Measurements from ENCODE around the gene TSEN15.
"Not testable (repeated sequence)": the region's sequence is repeated elsewhere in the genome, so short reads cannot be mapped to it uniquely, and the experiment has no call there.

Gene TSEN15

GRCh38 chr1:184053881-184054280 is 2.4 kb downstream of the TSEN15 start:
- no peak for DNase-seq (ENCODE audit: low read depth)

- DNase-seq (ENCODE audit: low read depth) = no peak
These were observed 5.5 kb downstream of the TSEN15 start for GRCh38 chr1:184056921-184057555.

- DNase-seq (ENCODE audit: low read depth) = no peak
These were observed 8.4 kb downstream of the TSEN15 start for GRCh38 chr1:184059887-184060286.

DNA sequence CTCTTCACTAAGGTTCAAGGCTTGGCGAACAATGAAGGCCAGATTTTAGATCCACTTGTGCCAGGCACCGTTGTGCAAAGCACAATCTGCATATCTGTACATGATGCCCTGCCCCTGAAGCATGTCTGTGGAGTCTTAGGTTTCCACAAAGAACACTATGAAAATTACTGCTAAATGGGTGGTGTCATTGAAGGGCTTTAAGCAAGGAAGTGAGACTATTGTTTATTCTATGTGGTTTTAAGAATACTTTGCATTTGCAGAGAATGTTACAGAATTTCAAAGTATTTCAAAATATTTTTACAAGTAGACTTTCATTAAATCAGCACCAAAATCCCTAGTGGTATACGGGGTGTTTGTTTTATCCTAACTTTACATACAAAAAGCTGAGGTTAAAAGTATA is 8.8 kb downstream of the TSEN15 start:
- DNase-seq (ENCODE audit: low read depth) = no peak

DNA sequence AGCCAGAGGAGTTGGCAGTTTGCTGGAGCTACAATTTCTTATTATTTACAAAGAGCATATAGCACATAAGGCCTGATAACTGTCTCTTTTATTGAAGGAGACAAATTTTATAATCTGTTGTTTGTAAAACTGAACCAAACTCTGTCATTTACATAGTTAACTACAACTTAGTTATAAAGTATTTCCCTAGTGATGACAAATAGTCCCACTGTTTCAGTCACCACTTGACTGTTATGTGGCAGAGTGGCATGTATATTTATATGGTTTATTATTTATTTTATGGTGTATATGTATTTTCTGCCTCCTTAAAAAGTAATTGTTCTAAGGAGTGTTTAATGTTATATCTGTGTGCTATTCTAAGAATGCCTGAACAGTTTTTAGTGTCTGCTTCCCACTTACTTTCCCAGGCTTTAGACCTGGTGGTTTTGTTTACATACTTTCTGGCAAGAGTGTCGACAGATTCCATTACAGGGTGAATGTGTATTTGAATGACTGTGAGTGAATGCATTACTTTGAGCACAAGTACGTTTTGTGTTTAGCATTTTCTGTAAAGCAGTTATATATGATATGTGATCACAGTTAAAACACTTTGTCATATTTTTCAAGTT is 10.0 kb downstream of the TSEN15 start:
- no peak for DNase-seq (ENCODE audit: low read depth)

- no peak for DNase-seq (ENCODE audit: low read depth)
These were observed 11.2 kb downstream of the TSEN15 start for GRCh38 chr1:184062640-184063286.

- no peak for DNase-seq (ENCODE audit: low read depth)
These were observed 14.0 kb downstream of the TSEN15 start for GRCh38 chr1:184065559-184065958.

DNA sequence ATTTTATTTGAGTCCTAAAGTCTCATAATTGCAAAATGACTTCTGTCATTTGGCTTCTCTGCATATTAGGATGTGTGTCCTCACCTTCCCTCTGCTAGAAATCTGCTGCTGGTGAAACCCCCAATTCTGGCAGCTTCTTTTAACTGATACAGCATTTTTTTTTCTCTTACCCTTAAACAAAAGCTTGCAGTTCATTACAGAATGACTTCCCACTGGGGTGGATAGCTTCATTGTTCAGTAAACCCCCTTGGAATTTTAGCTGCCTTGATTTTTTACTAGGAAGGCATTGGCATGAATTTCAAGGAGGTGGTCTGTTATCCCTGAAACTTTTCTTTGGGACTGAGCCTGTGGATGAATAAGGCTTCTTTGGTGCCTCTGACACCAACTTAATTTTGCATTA is 16.8 kb downstream of the TSEN15 start:
- DNase-seq (ENCODE audit: low read depth) = no peak

- no peak for DNase-seq (ENCODE audit: low read depth)
These were observed 18.1 kb downstream of the TSEN15 start for GRCh38 chr1:184069675-184070074.

GRCh38 chr1:184072376-184072775 is 20.8 kb downstream of the TSEN15 start:
- no peak for DNase-seq (ENCODE audit: low read depth)

DNA sequence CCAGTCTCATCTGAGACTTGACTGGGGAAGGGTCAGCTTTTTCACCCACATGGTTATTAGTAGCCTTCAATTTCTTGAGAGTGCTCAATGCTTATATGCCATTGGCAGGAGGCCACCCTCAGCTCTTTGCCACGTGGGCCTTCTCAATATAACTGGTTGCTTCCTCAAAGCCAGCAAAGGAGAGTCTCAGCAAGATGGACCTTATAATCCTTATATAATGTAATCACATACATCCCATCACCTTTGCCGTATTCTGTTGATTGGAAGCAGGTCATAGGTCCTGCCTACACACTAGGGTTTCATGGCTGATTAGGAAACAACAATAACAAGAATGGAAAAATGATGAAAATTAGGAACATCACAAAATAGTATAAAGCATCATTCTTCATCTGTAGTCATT is 22.9 kb downstream of the TSEN15 start:
- DNase-seq (ENCODE audit: low read depth) = no peak

GRCh38 chr1:184075055-184076029 is 23.8 kb downstream of the TSEN15 start:
- DNase-seq (ENCODE audit: low read depth) = no peak

DNA sequence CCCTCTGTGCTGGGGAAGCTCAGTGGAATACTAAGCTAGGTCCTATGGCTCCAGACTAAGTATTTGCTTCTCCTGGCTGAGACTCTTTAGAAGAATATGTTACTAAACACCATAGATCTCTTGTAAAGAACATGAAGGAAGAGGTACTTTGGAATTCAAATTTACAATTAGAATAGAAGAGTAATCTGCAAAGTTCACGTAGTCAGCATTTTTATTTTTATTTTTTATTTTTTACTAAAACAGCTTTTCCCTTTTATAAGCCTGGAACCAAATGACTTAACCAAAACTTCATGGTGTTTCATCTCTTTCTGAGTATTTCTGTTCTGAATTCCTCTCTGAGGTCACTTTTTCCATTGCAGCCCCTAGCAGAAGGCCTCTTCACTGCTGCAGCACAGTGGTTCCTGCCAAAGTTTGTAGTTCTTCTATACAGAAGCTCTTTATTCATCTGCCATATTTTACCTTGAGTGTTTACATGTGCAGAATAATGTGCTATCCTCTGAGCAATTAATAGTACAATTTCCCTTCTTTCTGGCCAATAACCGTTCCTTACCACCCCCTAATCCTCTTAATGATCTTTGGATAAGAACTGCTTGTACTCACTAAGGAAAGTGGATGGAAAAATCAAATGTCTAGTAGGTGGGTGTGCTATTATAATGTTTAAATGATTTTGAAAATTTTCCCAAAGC is 27.2 kb downstream of the TSEN15 start:
- DNase-seq (ENCODE audit: low read depth) = no peak

- no peak for DNase-seq (ENCODE audit: low read depth)
These were observed 28.8 kb downstream of the TSEN15 start for GRCh38 chr1:184080309-184080708.

DNA sequence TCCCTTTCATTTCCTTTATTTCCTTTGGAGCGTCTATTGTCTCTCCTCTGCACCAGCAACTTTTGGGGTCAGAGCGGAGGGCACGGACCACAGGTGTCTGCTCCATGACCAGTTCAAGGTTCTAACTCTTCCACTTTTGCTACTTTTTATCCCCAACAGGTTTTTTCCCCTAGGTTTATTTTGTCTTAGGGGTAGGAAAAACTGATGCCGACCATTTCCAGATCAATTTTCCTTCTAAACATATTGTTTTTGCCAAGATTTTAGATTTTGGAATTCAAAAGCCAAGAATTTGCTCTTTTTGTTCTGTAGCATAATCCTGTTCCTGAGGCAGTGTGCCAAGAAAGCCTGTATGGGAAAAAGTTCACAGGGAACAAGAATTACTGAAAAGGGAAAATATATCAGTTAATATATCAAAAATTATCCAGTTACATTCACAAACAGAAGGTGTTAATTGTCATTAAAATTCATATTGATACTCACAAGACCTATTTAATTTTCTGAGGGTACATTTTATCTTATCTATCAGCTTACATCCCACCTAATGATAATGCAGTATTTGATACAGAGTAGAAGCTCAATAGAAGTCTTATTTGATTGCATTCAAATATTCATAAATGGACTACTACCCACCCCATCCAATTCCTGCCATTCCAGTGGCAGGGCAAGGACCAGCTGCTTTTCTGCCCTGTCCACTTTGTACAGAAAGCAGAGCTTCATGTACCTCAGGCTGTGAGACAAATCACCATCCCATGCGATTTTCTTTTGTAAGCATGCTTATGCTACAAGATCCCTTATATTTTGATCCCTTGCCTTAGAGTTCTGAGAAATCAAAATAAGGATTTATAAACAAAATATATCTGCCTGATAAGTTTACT is 31.2 kb downstream of the TSEN15 start:
- DNase-seq (ENCODE audit: low read depth) = no peak

DNA sequence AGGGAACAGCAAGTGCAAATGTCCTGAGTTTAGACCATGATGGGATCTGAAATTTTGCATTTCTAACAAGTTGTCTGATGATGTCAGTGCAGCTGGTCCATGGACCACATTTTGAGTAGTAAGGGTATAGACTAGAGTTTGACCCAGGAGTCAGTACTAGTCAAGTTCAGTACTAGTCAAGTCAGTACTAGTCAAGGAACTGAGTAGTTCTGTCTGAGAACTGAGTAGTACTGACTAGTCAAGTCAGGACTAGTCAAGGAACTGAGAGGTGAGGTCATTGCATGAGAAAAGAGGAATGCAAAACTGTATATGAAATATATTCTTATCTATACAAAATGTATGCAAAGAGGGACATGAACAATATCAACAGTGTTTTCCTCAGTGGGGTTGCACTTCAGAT is 34.1 kb downstream of the TSEN15 start:
- no peak for DNase-seq (ENCODE audit: low read depth)

DNA sequence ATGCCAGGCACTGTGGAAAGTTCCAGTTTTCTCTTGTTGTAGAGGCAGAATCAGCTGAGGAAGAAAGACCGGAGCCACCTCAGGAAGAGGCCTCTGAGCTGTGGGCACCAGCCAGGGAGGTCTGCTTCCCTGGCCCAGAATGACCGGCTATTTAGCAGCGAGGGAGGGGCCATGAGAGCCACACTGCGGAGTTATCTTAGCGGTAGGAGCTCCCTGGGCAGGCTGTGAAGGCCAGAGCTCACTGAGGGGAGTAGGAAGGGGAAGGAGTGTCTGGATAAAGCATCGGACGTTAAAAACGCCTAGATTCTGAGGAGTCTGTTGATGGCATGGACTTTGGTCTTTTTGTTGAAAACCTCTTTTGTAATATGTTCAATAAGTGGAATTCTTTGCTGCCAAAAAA is 36.5 kb downstream of the TSEN15 start:
- DNase-seq (ENCODE audit: low read depth) = no peak

GRCh38 chr1:184093071-184093470 is 41.5 kb downstream of the TSEN15 start:
- no peak for DNase-seq (ENCODE audit: low read depth)

- DNase-seq (ENCODE audit: low read depth) = no peak
These were observed 44.5 kb downstream of the TSEN15 start for GRCh38 chr1:184096005-184096404.

DNA sequence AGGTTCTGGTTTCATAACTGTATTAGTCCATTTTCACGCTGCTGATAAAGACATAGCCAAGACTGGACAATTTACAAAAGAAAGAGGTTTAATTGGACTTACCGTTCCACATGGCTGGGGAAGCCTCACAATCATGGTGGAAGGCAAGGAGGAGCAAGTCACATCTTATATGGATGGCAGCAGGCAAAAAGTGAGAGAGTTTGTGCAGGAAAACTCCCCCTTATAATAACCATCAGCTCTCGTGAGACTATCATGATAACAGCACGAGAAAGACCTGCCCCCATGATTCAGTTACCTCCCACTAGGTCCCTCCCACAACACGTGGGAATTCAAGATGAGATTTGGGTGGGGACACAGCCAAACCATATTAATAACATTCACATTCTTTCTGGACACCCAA is 45.0 kb downstream of the TSEN15 start:
- not testable (repeated sequence) for DNase-seq (ENCODE audit: low read depth)

- DNase-seq (ENCODE audit: low read depth) = no peak
These were observed 49.6 kb downstream of the TSEN15 start for GRCh38 chr1:184101141-184101540.

All from stimulated activated CD8-positive, alpha-beta memory T cell treated with anti-CD3 and anti-CD28 coated beads, Interleukin-7, amount 100 ng/mL, for 24 hours (primary cell).